Measurements from ENCODE around the gene NIPAL3.
"Not testable (repeated sequence)": the region's sequence is repeated elsewhere in the genome, so short reads cannot be mapped to it uniquely, and the experiment has no call there.

NIPAL3 gene

GRCh38 chr1:24506691-24507381, 91.2 kb downstream of the NIPAL3 start:
- in situ Hi-C loops (cut with MboI; ENCODE audit: low sequenced_read_pairs): no loop called here

GRCh38 chr1:24507405-24507804, 91.8 kb downstream of the NIPAL3 start:
- in situ Hi-C loops (cut with MboI; ENCODE audit: low sequenced_read_pairs): no loop called here

GRCh38 chr1:24508911-24509310, 93.3 kb downstream of the NIPAL3 start:
- in situ Hi-C loops (cut with MboI; ENCODE audit: low sequenced_read_pairs): no loop called here

- in situ Hi-C loops (cut with MboI; ENCODE audit: low sequenced_read_pairs): no loop called here
Measured at GRCh38 chr1:24513706-24514105, 98.1 kb downstream of the NIPAL3 start.

DNA sequence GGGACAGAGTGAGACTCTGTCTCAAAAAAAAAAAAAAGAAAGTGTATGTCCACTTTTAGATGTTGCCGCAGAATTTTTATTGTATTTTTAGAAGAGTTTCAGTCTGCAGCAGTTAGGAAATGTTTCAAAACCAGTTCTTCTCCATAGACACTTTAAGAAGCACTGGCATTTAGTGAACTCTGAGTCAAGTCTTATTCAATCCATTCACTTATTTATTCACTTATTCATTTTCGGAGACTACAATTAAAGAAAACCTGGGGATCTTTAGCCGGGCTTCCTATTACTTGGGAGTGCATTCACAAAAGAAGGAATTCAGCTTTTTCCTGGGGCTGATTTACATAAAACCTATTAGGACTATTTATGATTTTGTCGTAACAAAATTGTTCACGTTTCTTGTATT, 99.3 kb downstream of the NIPAL3 start:
- in situ Hi-C loops (cut with MboI; ENCODE audit: low sequenced_read_pairs): no loop called here

- in situ Hi-C loops (cut with MboI; ENCODE audit: low sequenced_read_pairs): not testable (repeated sequence)
Measured at GRCh38 chr1:24515671-24516209, 100.1 kb downstream of the NIPAL3 start.

DNA sequence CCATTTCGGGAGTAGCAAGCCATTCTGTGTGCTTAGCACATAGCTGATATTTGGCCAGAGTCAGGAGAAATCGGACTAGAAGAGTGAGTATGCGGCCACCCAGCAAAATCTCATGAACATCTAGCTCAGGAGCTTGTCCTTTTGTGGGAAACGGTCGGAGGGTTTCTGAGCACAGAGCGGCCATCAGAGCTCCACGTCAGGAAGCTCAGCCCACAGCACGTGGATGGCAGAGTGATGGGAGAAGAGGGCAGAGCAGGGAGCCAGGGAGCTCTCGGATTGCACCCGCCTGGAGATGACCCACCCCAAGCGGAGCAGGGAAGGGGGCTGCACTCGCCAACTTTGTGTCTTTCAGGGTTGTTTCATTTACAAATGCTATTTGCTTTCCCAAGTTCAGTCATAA, 100.9 kb downstream of the NIPAL3 start:
- in situ Hi-C loops (cut with MboI; ENCODE audit: low sequenced_read_pairs): no loop called here

GRCh38 chr1:24517898-24518297, 102.3 kb downstream of the NIPAL3 start:
- in situ Hi-C loops (cut with MboI; ENCODE audit: low sequenced_read_pairs): no loop called here

DNA sequence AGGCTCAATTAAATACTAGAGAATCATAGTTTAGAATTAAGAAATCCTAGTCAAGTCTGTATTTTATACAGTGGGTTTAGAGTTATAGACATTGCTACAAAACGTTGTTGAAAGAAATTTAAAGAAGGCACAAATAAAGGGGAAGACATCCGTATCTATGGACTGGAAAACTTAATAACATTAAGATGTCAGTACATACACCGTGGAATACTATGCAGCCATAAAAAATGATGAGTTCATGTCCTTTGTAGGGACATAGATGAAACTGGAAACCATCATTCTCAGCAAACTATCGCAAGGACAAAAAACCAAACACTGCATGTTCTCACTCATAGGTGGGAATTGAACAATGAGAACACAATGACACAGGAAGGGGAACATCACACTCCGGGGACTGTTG, 104.7 kb downstream of the NIPAL3 start:
- in situ Hi-C loops (cut with MboI; ENCODE audit: low sequenced_read_pairs): not testable (repeated sequence)
